ENCODE results near the gene APEH. TPM values are rescaled to one million over a fixed set of nuclear protein-coding genes. Genes with fewer than 3 reads are reported as not detected.

Gene APEH
- total RNA-seq, 1 experiment from 2014 or later = 236 TPM

DNA sequence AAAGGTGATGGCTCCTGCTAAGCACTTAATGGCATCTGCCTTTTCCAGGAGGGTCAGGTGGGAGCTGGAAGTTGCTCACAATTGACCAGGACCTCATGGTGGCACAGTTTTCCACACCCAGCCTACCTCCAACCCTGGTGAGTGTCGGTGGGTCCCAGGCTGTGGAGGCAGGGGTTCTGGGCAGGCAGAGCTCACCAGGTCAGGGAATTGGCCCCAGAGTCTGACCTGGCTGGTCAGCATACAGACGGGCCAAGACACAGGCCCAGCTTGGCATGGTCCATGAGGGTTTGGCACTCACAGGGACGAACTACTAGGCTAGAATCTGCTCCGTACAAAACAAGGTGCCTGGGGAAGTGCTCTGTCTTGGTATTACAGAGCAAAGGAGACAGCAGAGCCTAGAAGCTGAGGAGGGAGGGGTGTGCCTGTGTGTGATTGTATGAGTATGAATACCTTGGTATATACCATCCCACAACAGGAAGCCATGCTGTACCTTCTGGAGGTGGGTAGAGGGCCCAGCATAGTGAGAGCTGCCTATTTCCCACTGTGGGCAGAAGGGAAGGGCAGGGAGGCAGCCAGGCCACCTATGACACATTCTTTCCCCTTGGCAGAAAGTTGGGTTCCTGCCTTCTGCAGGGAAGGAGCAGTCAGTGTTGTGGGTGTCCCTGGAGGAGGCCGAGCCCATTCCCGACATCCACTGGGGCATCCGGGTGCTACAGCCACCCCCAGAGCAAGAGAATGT, 6.5 kb downstream of the APEH start:
- no peak overlapping the region for H3K9ac ChIP-seq (ENCODE audit: low read length)
- BruUV-seq (replicated peaks) = no TSS peak
- no peaks in the 10 kb centered on the region for H4K20me1 ChIP-seq (ENCODE audit: low read length)
- DNase-seq (no peak), ATAC-seq (no peak; the same call in 1 of the 2 replicates)
- no peak overlapping the region for H3K27ac ChIP-seq (ENCODE audit: low read length)
- intact Hi-C loops (cut with micrococcal nuclease) = no loop called here
- H3K4me2 ChIP-seq (ENCODE audit: low read length) = no peak overlapping the region
- no peaks in the 10 kb centered on the region for H3F3A ChIP-seq (ENCODE audit: low read length, unreplicated experiment)
- H3K27me3 ChIP-seq (ENCODE audit: low read length) = no peaks in the 10 kb centered on the region
- no peak overlapping the region for H3K4me3 ChIP-seq (ENCODE audit: low read length)
- H3K79me2 ChIP-seq (ENCODE audit: low read length) = peaks cover 4% of the 10 kb centered on the region
- peaks cover 57% of the 10 kb centered on the region; the same call in 1 of the 2 replicates for H3K36me3 ChIP-seq (ENCODE audit: low read depth, low read length)
- H3K9me2 ChIP-seq (replicated peaks; ENCODE audit: low read length) = no peaks in the 10 kb centered on the region
- H3K4me1 ChIP-seq (ENCODE audit: insufficient read depth, low read length) = no peaks in the 10 kb centered on the region
- POLR2A ChIA-PET (ENCODE audit: unreplicated experiment) = no interaction called here
- H3K9me3 ChIP-seq (ENCODE audit: low read length) = no peaks in the 10 kb centered on the region
- TF ChIP-seq EZH2phosphoT487 (IDR thresholded peaks at IDR 0.05; ENCODE audit: borderline replicate concordance, low read length) = no peak
- no peak for TF ChIP-seq EZH2 (IDR thresholded peaks at IDR 0.05; ENCODE audit: low read length, unreplicated experiment)
- TF ChIP-seq, protein P1, sequence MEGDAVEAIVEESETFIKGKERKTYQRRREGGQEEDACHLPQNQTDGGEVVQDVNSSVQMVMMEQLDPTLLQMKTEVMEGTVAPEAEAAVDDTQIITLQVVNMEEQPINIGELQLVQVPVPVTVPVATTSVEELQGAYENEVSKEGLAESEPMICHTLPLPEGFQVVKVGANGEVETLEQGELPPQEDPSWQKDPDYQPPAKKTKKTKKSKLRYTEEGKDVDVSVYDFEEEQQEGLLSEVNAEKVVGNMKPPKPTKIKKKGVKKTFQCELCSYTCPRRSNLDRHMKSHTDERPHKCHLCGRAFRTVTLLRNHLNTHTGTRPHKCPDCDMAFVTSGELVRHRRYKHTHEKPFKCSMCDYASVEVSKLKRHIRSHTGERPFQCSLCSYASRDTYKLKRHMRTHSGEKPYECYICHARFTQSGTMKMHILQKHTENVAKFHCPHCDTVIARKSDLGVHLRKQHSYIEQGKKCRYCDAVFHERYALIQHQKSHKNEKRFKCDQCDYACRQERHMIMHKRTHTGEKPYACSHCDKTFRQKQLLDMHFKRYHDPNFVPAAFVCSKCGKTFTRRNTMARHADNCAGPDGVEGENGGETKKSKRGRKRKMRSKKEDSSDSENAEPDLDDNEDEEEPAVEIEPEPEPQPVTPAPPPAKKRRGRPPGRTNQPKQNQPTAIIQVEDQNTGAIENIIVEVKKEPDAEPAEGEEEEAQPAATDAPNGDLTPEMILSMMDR (conservative IDR thresholded peaks at IDR 0.05; ENCODE audit: low read depth, low read length) = no peak
- CTCF ChIA-PET = no interaction called here
- H2AFZ ChIP-seq (ENCODE audit: low read length) = no peak overlapping the region

DNA sequence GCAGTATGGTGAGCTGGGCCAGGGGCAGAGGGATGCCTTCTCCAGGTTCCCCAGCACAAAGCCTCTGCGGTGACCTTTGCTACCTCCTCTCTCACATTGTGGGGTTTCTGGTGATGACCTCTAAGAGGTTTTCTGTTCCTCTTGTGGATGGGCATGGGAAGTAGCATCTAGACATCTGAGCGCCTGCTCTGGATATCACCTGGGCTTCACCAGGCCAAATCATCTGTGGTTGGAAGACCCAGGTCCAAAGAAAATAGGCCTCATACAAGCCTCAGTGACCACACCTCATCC, 7.0 kb downstream of the APEH start:
- H3K27ac ChIP-seq (ENCODE audit: low read length) = no peak overlapping the region
- no peaks in the 10 kb centered on the region for H3K9me2 ChIP-seq (replicated peaks; ENCODE audit: low read length)
- intact Hi-C loops (cut with micrococcal nuclease) = no loop called here
- H3F3A ChIP-seq (ENCODE audit: low read length, unreplicated experiment) = no peaks in the 10 kb centered on the region
- H3K36me3 ChIP-seq (ENCODE audit: low read depth, low read length) = peaks cover 56% of the 10 kb centered on the region; the same call in 1 of the 2 replicates
- no peak overlapping the region for H3K4me3 ChIP-seq (ENCODE audit: low read length)
- H3K9me3 ChIP-seq (ENCODE audit: low read length) = no peaks in the 10 kb centered on the region
- ATAC-seq (no peak), DNase-seq (no peak)
- BruUV-seq (replicated peaks) = no TSS peak
- no peak overlapping the region for H3K4me2 ChIP-seq (ENCODE audit: low read length)
- no peaks in the 10 kb centered on the region; the same call in 1 of the 2 replicates for H3K79me2 ChIP-seq (ENCODE audit: low read length)
- TF ChIP-seq EZH2 (IDR thresholded peaks at IDR 0.05; ENCODE audit: low read length, unreplicated experiment) (no peak), EZH2phosphoT487 (IDR thresholded peaks at IDR 0.05; ENCODE audit: borderline replicate concordance, low read length) (no peak)
- TF ChIP-seq, protein P1 (conservative IDR thresholded peaks at IDR 0.05; ENCODE audit: low read depth, low read length) = no peak
- ChIA-PET CTCF (no interaction called here), POLR2A (ENCODE audit: unreplicated experiment) (no interaction called here)
- H4K20me1 ChIP-seq (ENCODE audit: low read length) = no peaks in the 10 kb centered on the region
- no peaks in the 10 kb centered on the region for H3K4me1 ChIP-seq (ENCODE audit: insufficient read depth, low read length)
- H2AFZ ChIP-seq (ENCODE audit: low read length) = no peak overlapping the region
- no peaks in the 10 kb centered on the region for H3K27me3 ChIP-seq (ENCODE audit: low read length)
- no peak overlapping the region for H3K9ac ChIP-seq (ENCODE audit: low read length)

DNA sequence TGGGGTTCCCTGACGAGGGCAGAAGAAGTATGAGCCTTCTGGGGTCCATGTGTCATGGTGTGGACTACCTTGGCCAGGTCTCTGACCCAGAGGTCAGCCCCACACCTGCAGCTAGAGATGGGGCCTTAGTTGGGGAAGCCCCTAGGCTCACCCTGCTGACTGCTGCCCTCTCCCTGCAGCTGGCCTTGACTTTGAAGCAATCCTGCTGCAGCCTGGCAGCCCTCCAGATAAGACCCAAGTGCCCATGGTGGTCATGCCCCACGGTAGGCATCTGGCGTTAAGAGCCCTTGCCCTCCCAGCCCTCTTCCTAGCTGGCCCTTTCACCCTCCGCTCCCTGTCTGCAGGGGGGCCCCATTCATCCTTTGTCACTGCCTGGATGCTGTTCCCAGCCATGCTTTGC, 7.4 kb downstream of the APEH start:
- DNase-seq = no peak

More for the DNA sequence above, 7.4 kb downstream of the APEH start:
- POLR2A ChIA-PET (ENCODE audit: unreplicated experiment) = no interaction called here
- H3K9me3 ChIP-seq (ENCODE audit: low read length) = no peaks in the 10 kb centered on the region
- H3K27ac ChIP-seq (ENCODE audit: low read length) = no peak overlapping the region
- H3K9me2 ChIP-seq (replicated peaks; ENCODE audit: low read length) = no peaks in the 10 kb centered on the region
- H2AFZ ChIP-seq (ENCODE audit: low read length) = no peak overlapping the region
- no peak overlapping the region for H3K9ac ChIP-seq (ENCODE audit: low read length)
- intact Hi-C loops (cut with micrococcal nuclease) = no loop called here
- no TSS peak for BruUV-seq (replicated peaks)
- no peaks in the 10 kb centered on the region for H3K27me3 ChIP-seq (ENCODE audit: low read length)
- TF ChIP-seq EZH2 (IDR thresholded peaks at IDR 0.05; ENCODE audit: low read length, unreplicated experiment) = no peak
- TF ChIP-seq EZH2phosphoT487 (IDR thresholded peaks at IDR 0.05; ENCODE audit: borderline replicate concordance, low read length) = no peak
- TF ChIP-seq, protein P1 (conservative IDR thresholded peaks at IDR 0.05; ENCODE audit: low read depth, low read length) = no peak
- no peaks in the 10 kb centered on the region for H3K4me1 ChIP-seq (ENCODE audit: insufficient read depth, low read length)
- no peaks in the 10 kb centered on the region for H4K20me1 ChIP-seq (ENCODE audit: low read length)
- no peak for ATAC-seq
- H3K79me2 ChIP-seq (ENCODE audit: low read length) = no peaks in the 10 kb centered on the region; the same call in 1 of the 2 replicates
- CTCF ChIA-PET = no interaction called here
- no peak overlapping the region for H3K4me2 ChIP-seq (ENCODE audit: low read length)
- H3K36me3 ChIP-seq (ENCODE audit: low read depth, low read length) = peaks cover 52% of the 10 kb centered on the region; the same call in 1 of the 2 replicates
- H3F3A ChIP-seq (ENCODE audit: low read length, unreplicated experiment) = no peaks in the 10 kb centered on the region
- H3K4me3 ChIP-seq (ENCODE audit: low read length) = no peak overlapping the region
